NCI-H2081 treated with DMSO at 0.1 percent for 48 hours (cell line): ENCODE data around the gene HLA-DPA1.

Experiments used
- DNase-seq: peaks from one replicate; lab custom pipeline; 2025; lab: John Stamatoyannopoulos, UW

The HLA-DPA1 gene

GRCh38 chr6:33017018-33017417, 56.4 kb downstream of the HLA-DPA1 start:
- DNase-seq, result no peak

DNA sequence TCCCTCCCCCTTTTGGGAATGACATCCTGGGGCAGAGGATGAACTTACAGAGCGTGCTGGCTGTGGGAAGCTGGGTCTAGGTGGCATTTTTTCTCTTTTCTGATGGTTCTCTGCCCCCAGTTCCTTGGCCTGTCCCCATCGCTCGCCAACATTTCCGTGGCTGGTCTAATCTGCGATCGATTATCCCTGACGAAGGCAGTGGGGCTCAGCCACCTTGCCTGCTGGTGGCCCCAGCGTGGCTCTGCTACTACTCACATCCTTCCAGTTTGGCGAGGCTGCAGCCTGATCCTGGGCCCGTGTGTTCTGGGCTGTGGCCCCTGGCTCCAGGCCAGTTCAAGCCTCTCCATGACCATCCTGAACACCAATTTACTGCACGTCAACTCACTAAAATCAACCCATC, 57.7 kb downstream of the HLA-DPA1 start:
- no peak for DNase-seq

DNA sequence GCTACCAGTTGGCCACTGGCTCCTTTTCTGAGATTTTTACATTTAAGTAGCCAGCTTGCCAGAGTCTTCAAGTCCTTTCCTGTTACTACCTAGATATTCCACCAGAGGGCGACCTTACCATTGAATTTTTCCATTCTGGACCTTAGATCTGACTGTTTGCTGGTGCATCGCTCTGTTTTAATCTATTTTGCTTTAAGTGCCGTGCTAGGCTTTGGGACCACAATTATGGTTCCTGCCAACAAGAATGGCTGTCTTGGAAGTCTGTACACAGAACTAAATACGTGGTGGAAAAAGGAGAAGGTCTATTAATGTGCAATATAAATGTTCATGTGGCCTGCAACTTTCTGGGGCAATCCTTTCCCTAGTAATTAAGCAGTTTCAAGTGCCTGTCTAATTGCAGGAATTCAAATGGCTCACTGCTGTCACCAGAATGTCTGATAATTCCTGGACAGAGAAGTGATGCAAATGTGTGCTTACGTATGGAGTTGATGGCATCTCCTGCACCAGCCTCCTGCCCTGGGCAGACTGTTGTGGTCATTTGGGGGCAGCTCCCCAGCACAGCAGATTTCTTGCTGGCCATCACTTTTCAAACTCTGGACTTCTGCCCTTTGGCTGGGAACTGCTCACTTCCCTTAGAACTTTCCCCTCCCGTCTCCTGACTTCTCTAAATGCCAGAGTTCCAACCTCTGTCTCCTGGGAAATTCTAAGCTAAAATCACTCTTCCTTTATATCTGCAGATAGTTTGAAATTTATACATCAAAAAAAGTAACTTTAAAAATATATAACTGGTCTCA, 58.4 kb downstream of the HLA-DPA1 start:
- peak; percentile 54 for DNase-seq
